WI38 (cell line): Measurements from ENCODE around the gene NLGN1.

Experiments
- H3K4me3 ChIP-seq: 2 replicates; pipeline ENCODE4 v1.5.1; 2011; ENCODE audit warnings: low read depth, mild to moderate bottlenecking, control low read depth, low read length
- CTCF ChIP-seq: IDR thresholded peaks from 2 replicates; pipeline ENCODE4 v1.5.1; 2012; ENCODE audit warnings: low read depth, mild to moderate bottlenecking, control low read depth, low read length

The NLGN1 gene

GRCh38 chr3:173988909-173989308, 591.4 kb downstream of the NLGN1 start:
- no peak overlapping the region for H3K4me3 ChIP-seq
- TF ChIP-seq CTCF = no peak

- H3K4me3 ChIP-seq = no peak overlapping the region
- TF ChIP-seq CTCF = no peak
These were observed 594.9 kb downstream of the NLGN1 start for GRCh38 chr3:173992416-173992815.

GRCh38 chr3:173993299-173993698, 595.8 kb downstream of the NLGN1 start:
- no peak overlapping the region for H3K4me3 ChIP-seq
- peak; percentile 20; the same call in 1 of the 2 replicates for TF ChIP-seq CTCF

GRCh38 chr3:174000675-174001074, 603.1 kb downstream of the NLGN1 start:
- no peak overlapping the region for H3K4me3 ChIP-seq
- no peak for TF ChIP-seq CTCF

- no peak overlapping the region for H3K4me3 ChIP-seq
- no peak for TF ChIP-seq CTCF
These were observed 605.0 kb downstream of the NLGN1 start for GRCh38 chr3:174002543-174002942.

- H3K4me3 ChIP-seq = no peak overlapping the region
- TF ChIP-seq CTCF = no peak
These were observed 613.4 kb downstream of the NLGN1 start for GRCh38 chr3:174010907-174011306.

GRCh38 chr3:174016186-174016585, 618.6 kb downstream of the NLGN1 start:
- H3K4me3 ChIP-seq = no peak overlapping the region

More at GRCh38 chr3:174016186-174016585, 618.6 kb downstream of the NLGN1 start:
- no peak for TF ChIP-seq CTCF
